ENCODE measurements around the gene KLHL26. TPM values are rescaled to one million over a fixed set of nuclear protein-coding genes. Genes with fewer than 3 reads are reported as not detected.

KLHL26 gene
- total and polyA plus RNA-seq, 2 of the 13 experiments (the other 11 are each of a cell fraction or from before 2014, with no cell fraction given): 1.5 to 1.7 TPM

- peak; percentile 97 for TF ChIP-seq ZNF740 (CRISPR knock-in tag; IDR thresholded peaks at IDR 0.05)
- peak; percentile 47; the same call in 1 of the 2 replicates for TF ChIP-seq IRF2 (CRISPR knock-in tag; IDR thresholded peaks at IDR 0.05)
- TF ChIP-seq CHD4 (IDR thresholded peaks at IDR 0.05; ENCODE audit: borderline replicate concordance, low read length): peak; percentile 66
- peak; percentile 15; the same call in 1 of the 2 replicates for TF ChIP-seq ZFP91 (CRISPR knock-in tag; IDR thresholded peaks at IDR 0.05; ENCODE audit: borderline replicate concordance)
- no peak for TF ChIP-seq MTA3 (CRISPR knock-in tag; IDR thresholded peaks at IDR 0.05)
- TF ChIP-seq PAWR (CRISPR knock-in tag; IDR thresholded peaks at IDR 0.05; ENCODE audit: borderline replicate concordance): peak; percentile 61; the same call in 1 of the 2 replicates
- TF ChIP-seq ZNF784 (CRISPR knock-in tag; IDR thresholded peaks at IDR 0.05; ENCODE audit: borderline replicate concordance): peak; percentile 60; the same call in 1 of the 2 replicates
- peak; percentile 41; the same call in 1 of the 2 replicates for TF ChIP-seq TFDP1 (CRISPR knock-in tag; IDR thresholded peaks at IDR 0.05; ENCODE audit: borderline replicate concordance)
- TF ChIP-seq ZNF225 (CRISPR knock-in tag; IDR thresholded peaks at IDR 0.05): peak; percentile 75; the same call in 1 of the 2 replicates
- no peak for TF ChIP-seq SNAPC2 (CRISPR knock-in tag; IDR thresholded peaks at IDR 0.05)
- peak; percentile 49; the same call in 1 of the 2 replicates for TF ChIP-seq REPIN1 (CRISPR knock-in tag; IDR thresholded peaks at IDR 0.05; ENCODE audit: borderline replicate concordance, low read depth)
- 0 out of 2 replicates have a peak, but pooled peaks have one; percentile 25 for TF ChIP-seq KMT2B (CRISPR knock-in tag; IDR thresholded peaks at IDR 0.05)
- peak; percentile 79; the same call in 1 of the 2 replicates for TF ChIP-seq ZNF782 (CRISPR knock-in tag; IDR thresholded peaks at IDR 0.05; ENCODE audit: borderline replicate concordance)
- no peak for TF ChIP-seq KAT2B (IDR thresholded peaks at IDR 0.05; ENCODE audit: borderline replicate concordance, low read depth, low read length)
- no peak for TF ChIP-seq CHD2 (IDR thresholded peaks at IDR 0.05; ENCODE audit: low read depth, low read length)
- 0 out of 2 replicates have a peak, but pooled peaks have one; percentile 17 for TF ChIP-seq ISL2 (CRISPR knock-in tag; IDR thresholded peaks at IDR 0.05)
- peak; percentile 48 to 87 for TF ChIP-seq REST (IDR thresholded peaks at IDR 0.05; ENCODE audit: borderline replicate concordance in 1 of 2, low read depth in 1 of 2, low read length in 2 of 2)
- 0 out of 2 replicates have a peak, but pooled peaks have one; percentile 61 for TF ChIP-seq HBP1 (CRISPR knock-in tag; IDR thresholded peaks at IDR 0.05; ENCODE audit: low read depth)
- TF ChIP-seq HHEX (CRISPR knock-in tag; IDR thresholded peaks at IDR 0.05): no peak
Measured at GRCh38 chr19:18683109-18683957, 46.5 kb downstream of the KLHL26 start, which contains the start of gene CRTC1 (continued).
